DND-41 (cell line): Measurements from ENCODE around the gene SULF2.

Experiments
- ATAC-seq: fragments of 200-7000 bp; cut with Tn5 transposase; 3 replicates; pipeline ENCODE4 v1.9.1; 2021; ENCODE audit warnings: low read depth; ENCODE audit not compliant: insufficient read depth
- DNase-seq: peaks from one replicate; pipeline ENCODE4 v3.0.0-alpha.2; 2020
- H2AFZ ChIP-seq: 2 replicates; pipeline ENCODE4 v1.6.0; 2012; ENCODE audit warnings: low read depth, low read length
- H3K27ac ChIP-seq: 2 replicates; pipeline ENCODE4 v1.5.1; 2012; ENCODE audit warnings: low read length, inconsistent platforms
- H3K27me3 ChIP-seq: fragments of 200-600 bp; sonication (generic); 2 replicates; pipeline ENCODE4 v1.6.0; 2012; ENCODE audit warnings: low read length, mild to moderate bottlenecking, inconsistent platforms; ENCODE audit not compliant: insufficient read depth, poor library complexity
- H3K36me3 ChIP-seq: 2 replicates; pipeline ENCODE4 v1.5.1; 2012; ENCODE audit warnings: low read length, inconsistent platforms; ENCODE audit not compliant: insufficient read depth
- H3K4me1 ChIP-seq: 2 replicates; pipeline ENCODE4 v1.5.1; 2012; ENCODE audit warnings: mild to moderate bottlenecking, low read length; ENCODE audit not compliant: insufficient read depth
- H3K4me2 ChIP-seq: 2 replicates; pipeline ENCODE4 v1.6.0; 2012; ENCODE audit warnings: mild to moderate bottlenecking, moderate library complexity, low read length, inconsistent platforms; ENCODE audit not compliant: insufficient read depth
- H3K4me3 ChIP-seq, 2 experiments: fragments of 200-600 bp in 1 of 2; shearing (Covaris generic) in 1 of 2; 2 replicates each; pipeline ENCODE4 v1.5.1; 2012 to 2016; ENCODE audit warnings: inconsistent platforms in 2 of 2, low read length in 2 of 2, mild to moderate bottlenecking in 2 of 2, low read depth in 1 of 2, moderate library complexity in 1 of 2
- H3K79me2 ChIP-seq: 2 replicates; pipeline ENCODE4 v1.6.0; 2012; ENCODE audit warnings: low read length, inconsistent platforms; ENCODE audit not compliant: insufficient read depth
- H3K9ac ChIP-seq: 2 replicates; pipeline ENCODE4 v1.6.0; 2012; ENCODE audit warnings: low read depth, mild to moderate bottlenecking, inconsistent platforms, low read length, moderate library complexity
- H3K9me3 ChIP-seq: 2 replicates; pipeline ENCODE4 v1.5.1; 2012; ENCODE audit warnings: low read length, moderate library complexity, mild to moderate bottlenecking, inconsistent platforms; ENCODE audit not compliant: insufficient read depth, severe bottlenecking
- H4K20me1 ChIP-seq: 2 replicates; pipeline ENCODE4 v1.6.0; 2012; ENCODE audit warnings: low read length; ENCODE audit not compliant: insufficient read depth
- CTCF ChIP-seq: IDR thresholded peaks from 2 replicates; pipeline ENCODE4 v1.5.1; 2012; ENCODE audit warnings: borderline replicate concordance, low read length, moderate library complexity, mild to moderate bottlenecking; ENCODE audit not compliant: poor library complexity, severe bottlenecking; ENCODE audit errors: extremely low read depth
- EZH2 ChIP-seq: IDR thresholded peaks from 3 replicates; pipeline ENCODE4 v1.6.1; 2012; ENCODE audit warnings: borderline replicate concordance, low read depth, mild to moderate bottlenecking, moderate library complexity, low read length, inconsistent platforms; ENCODE audit not compliant: severe bottlenecking

The SULF2 gene

DNA sequence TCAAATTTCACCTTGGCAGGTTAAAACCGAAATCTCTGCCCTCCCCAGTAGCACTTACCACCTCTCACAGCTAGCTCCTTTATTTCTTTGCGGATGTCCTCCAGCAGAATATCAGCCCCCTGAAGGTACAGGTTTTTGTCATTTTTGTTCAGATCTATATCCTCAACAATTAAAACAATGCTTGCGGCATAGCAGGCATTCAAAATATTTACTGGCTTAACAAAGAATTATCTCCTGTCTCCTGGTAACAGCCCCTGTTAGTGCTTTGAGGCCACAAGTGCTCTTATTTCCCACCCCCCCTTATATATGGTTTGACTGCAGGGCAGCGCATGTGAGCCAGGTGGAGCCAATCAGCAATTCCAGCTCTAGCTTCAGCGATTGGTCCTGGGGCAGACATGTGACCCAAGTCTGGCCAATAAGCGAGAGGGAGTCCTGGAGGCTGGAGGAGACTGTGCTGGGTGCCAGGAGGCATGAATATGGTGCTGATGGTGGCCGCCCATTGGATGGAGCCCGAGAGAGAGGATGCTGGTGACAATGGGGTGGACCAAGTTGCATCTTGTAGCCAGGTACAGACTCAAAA is 21.0 kb downstream of the SULF2 start:
- no peak overlapping the region for H3K27ac ChIP-seq
- H2AFZ ChIP-seq = no peak overlapping the region
- no peaks in the 10 kb centered on the region for H3K9me3 ChIP-seq
- H3K79me2 ChIP-seq = no peaks in the 10 kb centered on the region
- DNase-seq (no peak), ATAC-seq (peak; percentile 40; the same call in 1 of the 3 replicates)
- H3K9ac ChIP-seq = no peak overlapping the region
- H3K4me3 ChIP-seq = no peak overlapping the region
- no peaks in the 10 kb centered on the region for H4K20me1 ChIP-seq
- no peaks in the 10 kb centered on the region for H3K27me3 ChIP-seq
- no peaks in the 10 kb centered on the region for H3K36me3 ChIP-seq
- no peak for TF ChIP-seq CTCF
- TF ChIP-seq EZH2 = no peak
- no peak overlapping the region for H3K4me2 ChIP-seq
- H3K4me1 ChIP-seq = no peaks in the 10 kb centered on the region

GRCh38 chr20:47762699-47763268 is 22.5 kb downstream of the SULF2 start:
- Histone ChIP-seq H2AFZ (no peak overlapping the region), H3K9ac (no peak overlapping the region), H3K4me3 (no peak overlapping the region), H3K4me1 (no peaks in the 10 kb centered on the region), H3K27me3 (no peaks in the 10 kb centered on the region), H3K27ac (no peak overlapping the region), H3K9me3 (no peaks in the 10 kb centered on the region), H3K36me3 (no peaks in the 10 kb centered on the region), H3K79me2 (no peaks in the 10 kb centered on the region), H4K20me1 (no peaks in the 10 kb centered on the region), H3K4me2 (no peak overlapping the region)
- ATAC-seq (no peak), DNase-seq (no peak)
- TF ChIP-seq CTCF (no peak), EZH2 (no peak)

- H3K79me2 ChIP-seq = no peaks in the 10 kb centered on the region
- no peak overlapping the region for H2AFZ ChIP-seq
- ATAC-seq (no peak), DNase-seq (no peak)
- no peaks in the 10 kb centered on the region for H3K4me1 ChIP-seq
- H3K36me3 ChIP-seq = no peaks in the 10 kb centered on the region
- no peak overlapping the region for H3K4me2 ChIP-seq
- no peak overlapping the region for H3K4me3 ChIP-seq
- H3K27ac ChIP-seq = no peak overlapping the region
- no peaks in the 10 kb centered on the region for H4K20me1 ChIP-seq
- TF ChIP-seq CTCF (no peak), EZH2 (no peak)
- H3K9me3 ChIP-seq = no peaks in the 10 kb centered on the region
- no peak overlapping the region for H3K9ac ChIP-seq
- H3K27me3 ChIP-seq = no peaks in the 10 kb centered on the region
Measured at GRCh38 chr20:47761482-47762047, 23.7 kb downstream of the SULF2 start.
